Uterus (tissue), 2 donors: ENCODE results near the gene CNOT3.

Source experiments
- POLR2A ChIP-seq, 2 donors: fragments of 450-650 bp; IDR thresholded peaks; one replicate each; pipeline ENCODE4 v1.6.1; 2016; ENCODE audit warnings: antibody characterized with exemption in 2 of 2, mild to moderate bottlenecking in 1 of 2, moderate library complexity in 1 of 2
- TF ChIP-seq, protein P1 (sequence below), 4 experiments: fragments of 200-600 bp in 2 of 4; fragments of 450-650 bp in 2 of 4; sonication (generic) in 2 of 4; IDR thresholded peaks; one replicate each; pipeline ENCODE4 v1.5.1; 2016 to 2019; ENCODE audit warnings: antibody characterized with exemption in 4 of 4, mild to moderate bottlenecking in 2 of 4, moderate library complexity in 1 of 4

DNA sequence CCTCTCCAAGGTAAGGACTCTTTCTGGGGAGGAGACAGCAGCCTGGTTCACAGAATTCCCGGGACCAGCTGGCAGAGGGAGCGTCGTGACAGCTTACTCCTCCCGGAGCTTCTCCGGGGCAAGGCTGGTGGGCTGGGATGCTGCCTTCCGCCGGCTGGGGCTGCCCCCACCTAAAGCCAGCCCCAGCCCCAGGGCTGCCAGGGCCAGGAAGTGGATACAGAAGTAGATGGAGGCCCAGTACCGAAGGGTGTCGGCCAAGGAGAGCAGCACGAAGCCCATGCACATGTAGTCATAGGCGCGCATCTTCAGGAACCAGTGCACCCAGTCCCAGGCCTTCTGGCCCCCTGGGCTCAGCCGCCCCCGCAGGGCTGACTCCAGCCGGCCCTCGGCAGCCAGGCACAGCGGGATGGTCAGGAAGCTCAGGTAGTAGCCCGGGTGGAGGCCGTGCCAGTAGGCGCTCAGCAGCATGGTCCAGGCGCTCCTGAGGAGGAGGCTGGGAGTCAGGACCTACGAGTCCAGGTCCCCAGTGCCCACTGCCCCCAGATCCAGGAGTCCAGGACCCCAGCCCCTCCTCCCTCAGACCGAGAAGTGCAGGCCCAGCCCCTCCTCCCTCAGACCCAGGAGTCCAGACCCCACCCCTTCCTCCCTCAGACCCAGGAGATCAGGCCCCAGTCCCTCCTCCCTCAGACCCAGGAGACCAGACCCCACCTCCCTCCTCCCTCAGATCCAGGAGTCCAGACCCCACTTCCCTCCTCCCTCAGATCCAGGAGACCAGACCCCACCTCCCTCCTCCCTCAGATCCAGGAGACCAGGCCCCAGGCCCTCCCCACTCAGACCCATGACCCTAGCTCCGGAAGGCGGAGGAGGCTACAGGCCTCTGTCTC lies 36.6 kb downstream of the CNOT3 start:
- TF ChIP-seq, protein P1, sequence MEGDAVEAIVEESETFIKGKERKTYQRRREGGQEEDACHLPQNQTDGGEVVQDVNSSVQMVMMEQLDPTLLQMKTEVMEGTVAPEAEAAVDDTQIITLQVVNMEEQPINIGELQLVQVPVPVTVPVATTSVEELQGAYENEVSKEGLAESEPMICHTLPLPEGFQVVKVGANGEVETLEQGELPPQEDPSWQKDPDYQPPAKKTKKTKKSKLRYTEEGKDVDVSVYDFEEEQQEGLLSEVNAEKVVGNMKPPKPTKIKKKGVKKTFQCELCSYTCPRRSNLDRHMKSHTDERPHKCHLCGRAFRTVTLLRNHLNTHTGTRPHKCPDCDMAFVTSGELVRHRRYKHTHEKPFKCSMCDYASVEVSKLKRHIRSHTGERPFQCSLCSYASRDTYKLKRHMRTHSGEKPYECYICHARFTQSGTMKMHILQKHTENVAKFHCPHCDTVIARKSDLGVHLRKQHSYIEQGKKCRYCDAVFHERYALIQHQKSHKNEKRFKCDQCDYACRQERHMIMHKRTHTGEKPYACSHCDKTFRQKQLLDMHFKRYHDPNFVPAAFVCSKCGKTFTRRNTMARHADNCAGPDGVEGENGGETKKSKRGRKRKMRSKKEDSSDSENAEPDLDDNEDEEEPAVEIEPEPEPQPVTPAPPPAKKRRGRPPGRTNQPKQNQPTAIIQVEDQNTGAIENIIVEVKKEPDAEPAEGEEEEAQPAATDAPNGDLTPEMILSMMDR (IDR thresholded peaks at IDR 0.05): no peak
- no peak for TF ChIP-seq POLR2A (IDR thresholded peaks at IDR 0.05)
